PC-3 (cell line): Measurements from ENCODE around the gene GPR183. TPM values are rescaled to one million over a fixed set of nuclear protein-coding genes. Genes with fewer than 3 reads are reported as not detected.

Experiments used
- ATAC-seq: fragments of 200-7000 bp; cut with Tn5 transposase; 2 replicates; pipeline ENCODE4 v1.9.1; 2020; ENCODE audit warnings: mild to moderate bottlenecking, moderate library complexity
- BruUV-seq: library from RNA; stranded (reverse); fragments of 400-500 nt; replicated peaks from 2 replicates; lab custom pipeline; 2021; lab: Mats Ljungman, UMichigan
- CTCF ChIA-PET: fragments of 300-600 bp; sonication (Branson Sonifier 250); formaldehyde crosslinking; loops from one replicate; lab custom pipeline; 2022; ENCODE audit warnings: antibody characterized with exemption; lab: Charles Lee
- POLR2A ChIA-PET: fragments of 300-600 bp; sonication (Branson Sonifier 250); formaldehyde crosslinking; loops from one replicate; lab custom pipeline; 2022; ENCODE audit warnings: antibody characterized with exemption; ENCODE audit not compliant: unreplicated experiment; lab: Charles Lee
- DNase-seq: peaks from one replicate; pipeline ENCODE4 v3.0.0-alpha.2; 2015
- H2AFZ ChIP-seq: fragments of 300-600 bp; sonication (generic); 2 replicates; pipeline ENCODE4 v1.6.0; 2016; ENCODE audit warnings: antibody characterized with exemption, low read length
- H3F3A ChIP-seq: fragments of 300-600 bp; sonication (generic); one replicate; pipeline ENCODE4 v1.6.0; 2017; ENCODE audit warnings: antibody characterized with exemption, low read length, control low read depth, mild to moderate bottlenecking; ENCODE audit not compliant: unreplicated experiment
- H3K27ac ChIP-seq: fragments of 300-600 bp; sonication (generic); 2 replicates; pipeline ENCODE4 v1.5.1; 2016; ENCODE audit warnings: mild to moderate bottlenecking, low read length
- H3K27me3 ChIP-seq: fragments of 300-600 bp; sonication (generic); 2 replicates; pipeline ENCODE4 v1.6.1; 2016; ENCODE audit warnings: low read length, mixed read lengths
- H3K36me3 ChIP-seq: fragments of 300-600 bp; sonication (generic); 2 replicates; pipeline ENCODE4 v1.6.1; 2016; ENCODE audit warnings: low read depth, mixed run types, low read length, mixed read lengths
- H3K4me1 ChIP-seq: fragments of 300-600 bp; sonication (generic); 2 replicates; pipeline ENCODE4 v1.5.1; 2016; ENCODE audit warnings: low read length; ENCODE audit not compliant: insufficient read depth
- H3K4me2 ChIP-seq: fragments of 300-600 bp; sonication (generic); 2 replicates; pipeline ENCODE4 v1.6.0; 2016; ENCODE audit warnings: low read length
- H3K4me3 ChIP-seq: fragments of 300-600 bp; sonication (generic); 2 replicates; pipeline ENCODE4 v1.5.1; 2016; ENCODE audit warnings: mild to moderate bottlenecking, low read length, mixed read lengths
- H3K79me2 ChIP-seq: fragments of 300-600 bp; sonication (generic); 2 replicates; pipeline ENCODE4 v1.6.1; 2017; ENCODE audit warnings: low read length, mixed read lengths
- H3K9ac ChIP-seq: fragments of 300-600 bp; sonication (generic); 2 replicates; pipeline ENCODE4 v1.6.0; 2016; ENCODE audit warnings: mild to moderate bottlenecking, low read length
- H3K9me2 ChIP-seq: fragments of 300-600 bp; sonication (generic); replicated peaks from 2 replicates; pipeline ENCODE4 v1.6.1; 2016; ENCODE audit warnings: mixed run types, low read length, mixed read lengths
- H3K9me3 ChIP-seq: fragments of 300-600 bp; sonication (generic); 2 replicates; pipeline ENCODE4 v1.6.1; 2016; ENCODE audit warnings: low read length, mixed read lengths
- H4K20me1 ChIP-seq: fragments of 300-600 bp; sonication (generic); 2 replicates; pipeline ENCODE4 v1.6.1; 2016; ENCODE audit warnings: low read length, mixed read lengths
- EZH2 ChIP-seq: fragments of 300-600 bp; sonication (generic); IDR thresholded peaks from one replicate; pipeline ENCODE4 v1.6.1; 2017; ENCODE audit warnings: antibody characterized with exemption, mild to moderate bottlenecking, low read length; ENCODE audit not compliant: unreplicated experiment
- EZH2phosphoT487 ChIP-seq: fragments of 300-600 bp; sonication (generic); IDR thresholded peaks from 2 replicates; pipeline ENCODE4 v1.6.1; 2018; ENCODE audit warnings: mild to moderate bottlenecking, antibody characterized with exemption, low read length, borderline replicate concordance
- intact Hi-C: fragments of 100-400 bp; cut with micrococcal nuclease; formaldehyde crosslinking; loops from 2 replicates; pipeline ENCODE4 v1.9.0; 2023
- total RNA-seq: library from RNA; depleted of rRNA; stranded (reverse); fragments of >200 nt; gene quantifications from 2 replicates; pipeline ENCODE4 v1.2.3, GENCODE V29; 2014
- TF ChIP-seq, protein P1 (sequence below): fragments of 300-600 bp; sonication (generic); conservative IDR thresholded peaks from 2 replicates; pipeline ENCODE4 v1.5.1; 2017; ENCODE audit warnings: antibody characterized with exemption, low read depth, mild to moderate bottlenecking, low read length

Gene GPR183
- total RNA-seq, 1 experiment from 2014 or later = not detected

DNA sequence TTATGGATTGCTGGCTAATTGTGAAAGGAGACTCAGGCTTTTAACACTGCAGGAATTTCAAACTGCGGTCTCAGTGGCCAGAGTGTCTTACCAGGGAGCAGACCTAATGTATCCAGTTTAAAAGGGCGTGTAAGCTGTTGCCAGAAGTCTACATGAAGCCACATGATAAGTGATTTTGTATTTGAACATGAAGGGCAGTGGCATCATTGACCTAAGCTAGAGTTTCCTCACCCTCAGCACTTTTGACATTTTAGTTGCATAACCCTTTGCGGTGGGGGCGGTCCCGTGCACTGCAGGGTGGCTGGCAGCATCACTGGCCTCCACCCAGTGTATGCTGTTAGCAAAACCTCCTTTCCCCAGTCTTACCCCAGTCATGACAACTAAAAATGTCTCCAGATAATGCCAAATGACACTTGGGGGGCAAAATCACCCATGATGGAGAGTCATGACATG is 25.4 kb downstream of the GPR183 start:
- ATAC-seq (no peak), DNase-seq (no peak)
- no peaks in the 10 kb centered on the region for H3K27me3 ChIP-seq
- ChIA-PET CTCF (no interaction called here), POLR2A (no interaction called here)
- TF ChIP-seq EZH2 (no peak), EZH2phosphoT487 (no peak)
- TF ChIP-seq, protein P1, sequence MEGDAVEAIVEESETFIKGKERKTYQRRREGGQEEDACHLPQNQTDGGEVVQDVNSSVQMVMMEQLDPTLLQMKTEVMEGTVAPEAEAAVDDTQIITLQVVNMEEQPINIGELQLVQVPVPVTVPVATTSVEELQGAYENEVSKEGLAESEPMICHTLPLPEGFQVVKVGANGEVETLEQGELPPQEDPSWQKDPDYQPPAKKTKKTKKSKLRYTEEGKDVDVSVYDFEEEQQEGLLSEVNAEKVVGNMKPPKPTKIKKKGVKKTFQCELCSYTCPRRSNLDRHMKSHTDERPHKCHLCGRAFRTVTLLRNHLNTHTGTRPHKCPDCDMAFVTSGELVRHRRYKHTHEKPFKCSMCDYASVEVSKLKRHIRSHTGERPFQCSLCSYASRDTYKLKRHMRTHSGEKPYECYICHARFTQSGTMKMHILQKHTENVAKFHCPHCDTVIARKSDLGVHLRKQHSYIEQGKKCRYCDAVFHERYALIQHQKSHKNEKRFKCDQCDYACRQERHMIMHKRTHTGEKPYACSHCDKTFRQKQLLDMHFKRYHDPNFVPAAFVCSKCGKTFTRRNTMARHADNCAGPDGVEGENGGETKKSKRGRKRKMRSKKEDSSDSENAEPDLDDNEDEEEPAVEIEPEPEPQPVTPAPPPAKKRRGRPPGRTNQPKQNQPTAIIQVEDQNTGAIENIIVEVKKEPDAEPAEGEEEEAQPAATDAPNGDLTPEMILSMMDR = no peak
- no peak overlapping the region for H3K27ac ChIP-seq
- no peaks in the 10 kb centered on the region for H3K79me2 ChIP-seq
- intact Hi-C loops = no loop called here
- no peaks in the 10 kb centered on the region for H4K20me1 ChIP-seq
- no peaks in the 10 kb centered on the region for H3K36me3 ChIP-seq
- H3F3A ChIP-seq = no peaks in the 10 kb centered on the region
- no peak overlapping the region for H3K9ac ChIP-seq
- H3K4me1 ChIP-seq = no peaks in the 10 kb centered on the region
- BruUV-seq = no TSS peak
- H3K9me3 ChIP-seq = no peaks in the 10 kb centered on the region
- no peak overlapping the region for H3K4me2 ChIP-seq
- H3K9me2 ChIP-seq = no peaks in the 10 kb centered on the region
- no peak overlapping the region for H2AFZ ChIP-seq
- no peak overlapping the region for H3K4me3 ChIP-seq

DNA sequence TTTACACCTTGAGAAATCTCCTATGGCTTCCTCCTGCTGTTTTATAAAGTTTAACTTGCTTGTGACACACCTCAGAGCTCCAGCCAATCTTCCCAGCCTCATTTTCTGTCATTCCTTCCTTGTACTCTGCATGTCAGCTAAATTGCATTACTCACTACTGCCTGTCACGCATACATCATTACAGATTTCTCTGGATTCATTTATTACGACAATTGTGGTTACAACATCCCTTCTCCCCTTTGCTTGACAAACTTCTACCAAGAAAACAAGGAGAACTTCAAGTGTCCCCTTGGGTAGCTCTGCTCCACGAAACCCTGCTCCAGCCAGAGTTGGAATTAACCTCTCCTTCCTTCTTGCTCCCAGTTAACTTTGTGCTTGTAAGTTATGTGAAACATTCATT is 27.0 kb downstream of the GPR183 start:
- Histone ChIP-seq H3K9me3 (no peaks in the 10 kb centered on the region), H3K4me3 (no peak overlapping the region), H3K79me2 (no peaks in the 10 kb centered on the region), H3K27me3 (no peaks in the 10 kb centered on the region), H3K4me1 (no peaks in the 10 kb centered on the region), H3K4me2 (no peak overlapping the region), H3K27ac (no peak overlapping the region), H3K9ac (no peak overlapping the region), H2AFZ (no peak overlapping the region), H3K36me3 (no peaks in the 10 kb centered on the region), H3F3A (no peaks in the 10 kb centered on the region), H3K9me2 (no peaks in the 10 kb centered on the region), H4K20me1 (no peaks in the 10 kb centered on the region)
- POLR2A ChIA-PET = no interaction called here
- no peak for DNase-seq
- no peak for ATAC-seq
- intact Hi-C loops = no loop called here
- CTCF ChIA-PET = no interaction called here
- TF ChIP-seq EZH2phosphoT487 (no peak), EZH2 (no peak)
- TF ChIP-seq, protein P1 = no peak
- no TSS peak for BruUV-seq

DNA sequence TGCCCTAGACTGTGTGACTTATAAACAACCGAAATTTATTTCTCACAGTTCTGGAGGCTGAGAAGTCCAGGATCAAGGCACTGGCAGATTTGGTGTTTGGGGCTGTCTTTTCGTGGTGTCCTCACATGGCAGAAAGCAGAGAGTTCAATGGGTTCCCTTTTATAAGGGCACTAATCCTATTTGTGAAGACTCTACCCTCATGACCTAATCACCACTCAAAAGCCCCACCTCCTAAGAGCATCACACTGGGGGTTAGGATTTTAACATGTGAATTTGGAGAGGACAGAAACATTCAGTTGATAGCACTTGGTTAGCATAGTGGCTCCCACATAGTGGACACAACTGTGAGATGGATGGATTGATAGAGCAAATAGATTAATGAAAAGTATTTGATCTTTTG is 27.6 kb downstream of the GPR183 start:
- POLR2A ChIA-PET = no interaction called here
- BruUV-seq = no TSS peak
- ATAC-seq = no peak

More for the DNA sequence above, 27.6 kb downstream of the GPR183 start:
- H3K36me3 ChIP-seq = no peaks in the 10 kb centered on the region
- H3K27ac ChIP-seq = no peak overlapping the region
- no peak overlapping the region for H3K4me2 ChIP-seq
- no peaks in the 10 kb centered on the region for H3K4me1 ChIP-seq
- H3K79me2 ChIP-seq = no peaks in the 10 kb centered on the region
- no peaks in the 10 kb centered on the region for H3F3A ChIP-seq
- no peak overlapping the region for H3K9ac ChIP-seq
- H3K9me2 ChIP-seq = no peaks in the 10 kb centered on the region
- H3K9me3 ChIP-seq = no peaks in the 10 kb centered on the region
- no peaks in the 10 kb centered on the region for H4K20me1 ChIP-seq
- TF ChIP-seq, protein P1 = no peak
- TF ChIP-seq EZH2 (no peak), EZH2phosphoT487 (no peak)
- no peak overlapping the region for H3K4me3 ChIP-seq
- CTCF ChIA-PET = no interaction called here
- DNase-seq = no peak
- no peaks in the 10 kb centered on the region for H3K27me3 ChIP-seq
- H2AFZ ChIP-seq = no peak overlapping the region
- intact Hi-C loops = no loop called here
